Measurements from ENCODE around the gene BTBD9. TPM values are rescaled to one million over a fixed set of nuclear protein-coding genes. Genes with fewer than 3 reads are reported as not detected.

BTBD9 gene
- total RNA-seq, 1 experiment from 2014 or later = 19.4 TPM

- CTCF ChIA-PET = interaction anchor here (0.6 to 0.7 kb wide), 5 partner anchors 10 to 856 kb away, joined by 3 to 6 read pairs (median 5); no protein-coding TSS in a partner anchor
- TSS peak; percentile 43 for BruUV-seq (replicated peaks)
- DNase-seq = peak; percentile 46
- TF ChIP-seq CTCF (IDR thresholded peaks at IDR 0.05; ENCODE audit: unreplicated experiment) = no peak
- Mint-ChIP-seq H3K27me3 (ENCODE audit: unreplicated experiment) (no peaks in the 10 kb centered on the region), H3K36me3 (ENCODE audit: insufficient read depth, unreplicated experiment) (peaks cover 20% of the 10 kb centered on the region), H3K27ac (ENCODE audit: unreplicated experiment) (peak overlapping the region; percentile 68), H3K9me3 (ENCODE audit: low read depth, unreplicated experiment) (no peaks in the 10 kb centered on the region), H3K4me1 (ENCODE audit: low read depth, unreplicated experiment) (peaks cover 46% of the 10 kb centered on the region), H3K4me3 (ENCODE audit: low read depth, unreplicated experiment) (peak overlapping the region; percentile 80)
- intact Hi-C loops (cut with micrococcal nuclease; ENCODE audit: unreplicated experiment) = no loop called here
These were observed 710 bp downstream of the BTBD9 start for GRCh38 chr6:38638941-38639497.

GRCh38 chr6:38637756-38638155 lies 2.0 kb downstream of the BTBD9 start:
- Mint-ChIP-seq H3K4me3 (ENCODE audit: low read depth, unreplicated experiment) (no peak overlapping the region), H3K36me3 (ENCODE audit: insufficient read depth, unreplicated experiment) (peaks cover 20% of the 10 kb centered on the region), H3K27me3 (ENCODE audit: unreplicated experiment) (no peaks in the 10 kb centered on the region), H3K9me3 (ENCODE audit: low read depth, unreplicated experiment) (no peaks in the 10 kb centered on the region), H3K27ac (ENCODE audit: unreplicated experiment) (no peak overlapping the region), H3K4me1 (ENCODE audit: low read depth, unreplicated experiment) (peaks cover 49% of the 10 kb centered on the region)
- TF ChIP-seq CTCF (IDR thresholded peaks at IDR 0.05; ENCODE audit: unreplicated experiment) = no peak
- DNase-seq = no peak
- intact Hi-C loops (cut with micrococcal nuclease; ENCODE audit: unreplicated experiment) = no loop called here
- no TSS peak for BruUV-seq (replicated peaks)
- CTCF ChIA-PET = no interaction called here

- intact Hi-C loops (cut with micrococcal nuclease; ENCODE audit: unreplicated experiment) = no loop called here
- H3K9me3 Mint-ChIP-seq (ENCODE audit: low read depth, unreplicated experiment) = no peaks in the 10 kb centered on the region
- CTCF ChIA-PET = no interaction called here
- no peak overlapping the region for H3K27ac Mint-ChIP-seq (ENCODE audit: unreplicated experiment)
- no peak overlapping the region for H3K4me3 Mint-ChIP-seq (ENCODE audit: low read depth, unreplicated experiment)
- H3K4me1 Mint-ChIP-seq (ENCODE audit: low read depth, unreplicated experiment) = peaks cover 48% of the 10 kb centered on the region
- no TSS peak for BruUV-seq (replicated peaks)
- TF ChIP-seq CTCF (IDR thresholded peaks at IDR 0.05; ENCODE audit: unreplicated experiment) = no peak
- H3K27me3 Mint-ChIP-seq (ENCODE audit: unreplicated experiment) = no peaks in the 10 kb centered on the region
- no peak for DNase-seq
- peaks cover 20% of the 10 kb centered on the region for H3K36me3 Mint-ChIP-seq (ENCODE audit: insufficient read depth, unreplicated experiment)
These were observed 3.7 kb downstream of the BTBD9 start for GRCh38 chr6:38636027-38636426.

GRCh38 chr6:38634518-38634917 lies 5.2 kb downstream of the BTBD9 start:
- DNase-seq = no peak
- peaks cover 8% of the 10 kb centered on the region for H3K36me3 Mint-ChIP-seq (ENCODE audit: insufficient read depth, unreplicated experiment)
- H3K4me1 Mint-ChIP-seq (ENCODE audit: low read depth, unreplicated experiment) = peaks cover 41% of the 10 kb centered on the region
- H3K9me3 Mint-ChIP-seq (ENCODE audit: low read depth, unreplicated experiment) = no peaks in the 10 kb centered on the region
- no peak overlapping the region for H3K4me3 Mint-ChIP-seq (ENCODE audit: low read depth, unreplicated experiment)
- no peak for TF ChIP-seq CTCF (IDR thresholded peaks at IDR 0.05; ENCODE audit: unreplicated experiment)
- no peak overlapping the region for H3K27ac Mint-ChIP-seq (ENCODE audit: unreplicated experiment)
- CTCF ChIA-PET = interaction anchor here (0.9 kb wide), 1 partner anchor 69 kb away, joined by 3 read pairs; no protein-coding TSS in a partner anchor
- H3K27me3 Mint-ChIP-seq (ENCODE audit: unreplicated experiment) = no peaks in the 10 kb centered on the region
- BruUV-seq (replicated peaks) = no TSS peak
- intact Hi-C loops (cut with micrococcal nuclease; ENCODE audit: unreplicated experiment) = no loop called here

All from Calu3 (cell line).